Stimulated activated CD8-positive, alpha-beta memory T cell treated with anti-CD3 and anti-CD28 coated beads, Interleukin-4, amount 100 ng/mL, for 4 hours (primary cell): ENCODE measurements around the gene CALD1.

Experiments
- DNase-seq, 2 donors: peaks; one replicate each; pipeline ENCODE4 v3.0.0-alpha.2; 2020; ENCODE audit warnings: low read depth in 2 of 2, low spot score in 1 of 2

CALD1 gene

GRCh38 chr7:134758981-134759380 lies 20.5 kb upstream of the CALD1 start:
- DNase-seq = no peak

- no peak for DNase-seq
Measured at GRCh38 chr7:134761266-134761665, 18.2 kb upstream of the CALD1 start.

- DNase-seq = no peak
Measured at GRCh38 chr7:134763960-134764359, 15.5 kb upstream of the CALD1 start.

GRCh38 chr7:134764365-134764764 lies 15.1 kb upstream of the CALD1 start:
- DNase-seq = no peak

- no peak for DNase-seq
Measured at GRCh38 chr7:134766779-134767519, 12.5 kb upstream of the CALD1 start.

GRCh38 chr7:134767520-134768168 lies 11.8 kb upstream of the CALD1 start:
- DNase-seq = no peak

GRCh38 chr7:134768243-134768642 lies 11.2 kb upstream of the CALD1 start:
- no peak for DNase-seq

- no peak for DNase-seq
Measured at GRCh38 chr7:134770676-134771075, 8.8 kb upstream of the CALD1 start.

GRCh38 chr7:134771111-134771510 lies 8.3 kb upstream of the CALD1 start:
- no peak for DNase-seq

- no peak for DNase-seq
Measured at GRCh38 chr7:134771889-134772288, 7.5 kb upstream of the CALD1 start.

GRCh38 chr7:134772401-134772800 lies 7.0 kb upstream of the CALD1 start:
- DNase-seq = no peak

- no peak for DNase-seq
Measured at GRCh38 chr7:134773164-134773563, 6.3 kb upstream of the CALD1 start.

- no peak for DNase-seq
Measured at GRCh38 chr7:134774119-134774518, 5.3 kb upstream of the CALD1 start.

GRCh38 chr7:134777470-134777869 lies 2.0 kb upstream of the CALD1 start:
- DNase-seq = no peak

- no peak for DNase-seq
Measured at GRCh38 chr7:134777908-134778580, 1.4 kb upstream of the CALD1 start.

GRCh38 chr7:134779741-134780065 lies 269 bp downstream of the CALD1 start:
- DNase-seq = no peak

GRCh38 chr7:134780166-134780828 lies 863 bp downstream of the CALD1 start:
- no peak for DNase-seq

- DNase-seq = no peak
Measured at GRCh38 chr7:134781171-134781570, 1.7 kb downstream of the CALD1 start.

- no peak for DNase-seq
Measured at GRCh38 chr7:134782121-134782623, 2.7 kb downstream of the CALD1 start.

GRCh38 chr7:134783294-134784069 lies 4.0 kb downstream of the CALD1 start:
- no peak for DNase-seq
